Ovary (tissue), 3 donors: Measurements from ENCODE around the gene ZNF888.
"Not testable (repeated sequence)": the region's sequence is repeated elsewhere in the genome, so short reads cannot be mapped to it uniquely, and the experiment has no call there.

Experiments used
- CTCF ChIP-seq, 3 donors: fragments of 450-650 bp in 2 of 3; fragments of 200-600 bp in 1 of 3; IDR thresholded peaks; one replicate each; pipeline versions ENCODE4 v1.5.1 to v1.8.0; 2016 to 2022; ENCODE audit warnings: antibody characterized with exemption in 3 of 3, mild to moderate bottlenecking in 1 of 3
- POLR2A ChIP-seq: fragments of 450-650 bp; IDR thresholded peaks from one replicate; pipeline ENCODE4 v1.6.1; 2017; ENCODE audit warnings: antibody characterized with exemption, mild to moderate bottlenecking, moderate library complexity
- donor health status: DM: no; HTN: no; CAD: no.

- not testable (repeated sequence) for TF ChIP-seq CTCF (IDR thresholded peaks at IDR 0.05); POLR2A
Observed at GRCh38 chr19:52868031-52868430, 55.2 kb downstream of the ZNF888 start.
